HEK293 (cell line): ENCODE data around the gene ARSD.

Experiments
- MEIS1 ChIP-seq: sonication (generic); formaldehyde crosslinking; IDR thresholded peaks from 2 replicates; pipeline ENCODE4 v1.8.1; 2022; ENCODE audit warnings: missing genetic modification reagents, mild to moderate bottlenecking, borderline replicate concordance
- ZNF121 ChIP-seq: fragments of 450-650 bp; formaldehyde crosslinking; IDR thresholded peaks from 2 replicates; pipeline ENCODE4 v1.5.1; 2016; ENCODE audit warnings: missing biosample characterization, missing genetic modification characterization
- ZNF138 ChIP-seq: fragments of 450-650 bp; formaldehyde crosslinking; IDR thresholded peaks from 2 replicates; pipeline ENCODE4 v1.5.1; 2016; ENCODE audit warnings: missing biosample characterization, missing genetic modification characterization, borderline replicate concordance
- ZNF529 ChIP-seq: fragments of 450-650 bp; formaldehyde crosslinking; IDR thresholded peaks from 2 replicates; pipeline ENCODE4 v1.5.1; 2017; ENCODE audit warnings: missing genetic modification characterization, missing biosample characterization; ENCODE audit not compliant: insufficient replicate concordance
- ZNF707 ChIP-seq: fragments of 450-650 bp; formaldehyde crosslinking; IDR thresholded peaks from 2 replicates; pipeline ENCODE4 v1.5.1; 2016; ENCODE audit warnings: missing biosample characterization, missing genetic modification characterization
- ZNF777 ChIP-seq: fragments of 450-650 bp; formaldehyde crosslinking; IDR thresholded peaks from 2 replicates; pipeline ENCODE4 v1.5.1; 2017; ENCODE audit warnings: missing biosample characterization, missing genetic modification characterization, borderline replicate concordance
- TF ChIP-seq, protein P1 (sequence below): fragments of 450-650 bp; formaldehyde crosslinking; IDR thresholded peaks from 2 replicates; pipeline ENCODE4 v1.5.1; 2016; ENCODE audit warnings: missing biosample characterization, missing genetic modification characterization
- TF ChIP-seq, protein P2 (sequence below): sonication (generic); formaldehyde crosslinking; IDR thresholded peaks from 2 replicates; pipeline ENCODE4 v1.8.1; 2022; ENCODE audit warnings: mild to moderate bottlenecking, moderate library complexity, missing genetic modification reagents

DNA sequence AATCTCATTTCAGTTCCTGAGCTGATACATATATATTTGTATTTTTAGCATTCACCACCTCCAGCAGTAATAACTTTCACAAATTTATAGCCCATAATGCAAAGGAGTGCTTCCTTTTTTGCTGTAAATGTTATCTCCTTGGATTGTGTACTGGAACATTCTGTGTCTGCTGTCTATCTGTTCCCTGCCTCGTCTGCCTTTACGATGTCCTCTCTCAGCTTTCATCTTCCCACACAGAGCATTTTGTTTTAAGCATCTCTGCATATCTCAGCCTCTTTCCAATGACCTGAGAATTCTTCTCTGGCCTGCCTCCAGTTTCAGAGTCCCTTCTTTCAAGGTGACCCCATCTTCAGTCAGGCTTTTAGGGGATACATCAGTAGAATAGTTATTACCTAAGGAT is 57.3 kb downstream of the ARSD start:
- TF ChIP-seq ZNF707 (tag by site-specific recombination) (no peak), ZNF777 (tag by site-specific recombination) (no peak), ZNF121 (no peak), MEIS1 (no peak), ZNF138 (tag by site-specific recombination) (no peak), ZNF529 (tag by site-specific recombination) (no peak)
- TF ChIP-seq, protein P1, sequence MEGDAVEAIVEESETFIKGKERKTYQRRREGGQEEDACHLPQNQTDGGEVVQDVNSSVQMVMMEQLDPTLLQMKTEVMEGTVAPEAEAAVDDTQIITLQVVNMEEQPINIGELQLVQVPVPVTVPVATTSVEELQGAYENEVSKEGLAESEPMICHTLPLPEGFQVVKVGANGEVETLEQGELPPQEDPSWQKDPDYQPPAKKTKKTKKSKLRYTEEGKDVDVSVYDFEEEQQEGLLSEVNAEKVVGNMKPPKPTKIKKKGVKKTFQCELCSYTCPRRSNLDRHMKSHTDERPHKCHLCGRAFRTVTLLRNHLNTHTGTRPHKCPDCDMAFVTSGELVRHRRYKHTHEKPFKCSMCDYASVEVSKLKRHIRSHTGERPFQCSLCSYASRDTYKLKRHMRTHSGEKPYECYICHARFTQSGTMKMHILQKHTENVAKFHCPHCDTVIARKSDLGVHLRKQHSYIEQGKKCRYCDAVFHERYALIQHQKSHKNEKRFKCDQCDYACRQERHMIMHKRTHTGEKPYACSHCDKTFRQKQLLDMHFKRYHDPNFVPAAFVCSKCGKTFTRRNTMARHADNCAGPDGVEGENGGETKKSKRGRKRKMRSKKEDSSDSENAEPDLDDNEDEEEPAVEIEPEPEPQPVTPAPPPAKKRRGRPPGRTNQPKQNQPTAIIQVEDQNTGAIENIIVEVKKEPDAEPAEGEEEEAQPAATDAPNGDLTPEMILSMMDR (tag by site-specific recombination): no peak
- TF ChIP-seq, protein P2, sequence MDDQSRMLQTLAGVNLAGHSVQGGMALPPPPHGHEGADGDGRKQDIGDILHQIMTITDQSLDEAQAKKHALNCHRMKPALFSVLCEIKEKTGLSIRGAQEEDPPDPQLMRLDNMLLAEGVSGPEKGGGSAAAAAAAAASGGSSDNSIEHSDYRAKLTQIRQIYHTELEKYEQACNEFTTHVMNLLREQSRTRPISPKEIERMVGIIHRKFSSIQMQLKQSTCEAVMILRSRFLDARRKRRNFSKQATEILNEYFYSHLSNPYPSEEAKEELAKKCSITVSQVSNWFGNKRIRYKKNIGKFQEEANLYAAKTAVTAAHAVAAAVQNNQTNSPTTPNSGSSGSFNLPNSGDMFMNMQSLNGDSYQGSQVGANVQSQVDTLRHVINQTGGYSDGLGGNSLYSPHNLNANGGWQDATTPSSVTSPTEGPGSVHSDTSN (CRISPR knock-in tag): no peak
